Measurements from ENCODE around the gene GPR17.

GRCh38 chr2:127649100-127649611 lies 3.2 kb downstream of the GPR17 start:
- TF ChIP-seq CTCF (IDR thresholded peaks at IDR 0.05) (no peak), POLR2A (IDR thresholded peaks at IDR 0.05) (no peak), EP300 (IDR thresholded peaks at IDR 0.05) (no peak)

All from suprapubic skin (tissue), 3 donors.